HG02571 (cell line): Measurements from ENCODE around the gene MASP2.
"Not testable (repeated sequence)": the region's sequence is repeated elsewhere in the genome, so short reads cannot be mapped to it uniquely, and the experiment has no call there.

Experiments used
- ATAC-seq: cut with Tn5 transposase; IDR thresholded peaks from one replicate; pipeline ENCODE4 v1.9.1; 2021; ENCODE audit warnings: mild to moderate bottlenecking, moderate library complexity; ENCODE audit not compliant: unreplicated experiment

Gene MASP2

GRCh38 chr1:11046625-11047365 is at the start of gene MASP2:
TSS of gene MASP2 (minus strand) at chr1:11047239. CDS start at chr1:11047207, 32 bp downstream.
- no peak for ATAC-seq

GRCh38 chr1:11083784-11084183 is 36.7 kb upstream of the MASP2 start:
- not testable (repeated sequence) for ATAC-seq

- no peak for ATAC-seq
Observed at GRCh38 chr1:11080931-11081330, 33.9 kb upstream of the MASP2 start.

GRCh38 chr1:11078631-11079030 is 31.6 kb upstream of the MASP2 start:
- no peak for ATAC-seq

GRCh38 chr1:11073398-11073797 is 26.4 kb upstream of the MASP2 start:
- not testable (repeated sequence) for ATAC-seq

- no peak for ATAC-seq
Observed at GRCh38 chr1:11072216-11072917, 25.3 kb upstream of the MASP2 start.

- no peak for ATAC-seq
Observed at GRCh38 chr1:11071463-11072215, 24.6 kb upstream of the MASP2 start.

- no peak for ATAC-seq
Observed at GRCh38 chr1:11070876-11071275, 23.8 kb upstream of the MASP2 start.

GRCh38 chr1:11068600-11069473 is 21.8 kb upstream of the MASP2 start:
- ATAC-seq: no peak

GRCh38 chr1:11067716-11068599 is 20.9 kb upstream of the MASP2 start:
- ATAC-seq: no peak

- no peak for ATAC-seq
Observed at GRCh38 chr1:11065796-11066195, 18.8 kb upstream of the MASP2 start.

- ATAC-seq: no peak
Observed at GRCh38 chr1:11064942-11065341, 17.9 kb upstream of the MASP2 start.

GRCh38 chr1:11063937-11064537 is 17.0 kb upstream of the MASP2 start:
- ATAC-seq: not testable (repeated sequence)

- ATAC-seq: no peak
Observed at GRCh38 chr1:11062965-11063401, 15.9 kb upstream of the MASP2 start.

GRCh38 chr1:11061652-11062365 is 14.8 kb upstream of the MASP2 start:
- ATAC-seq: no peak

GRCh38 chr1:11059968-11060830 is 13.2 kb upstream of the MASP2 start, which contains the start of gene SRM:
TSS of gene SRM (minus strand) at chr1:11060018. CDS start at chr1:11059943, 75 bp downstream.
- ATAC-seq: peak; percentile 85

GRCh38 chr1:11059155-11059967 is 12.3 kb upstream of the MASP2 start:
- peak; percentile 2 for ATAC-seq
